GM08714 (cell line): ENCODE results near the gene ARAF.
A peak's percentile ranks its signal among the peaks of the same experiment; 100 is the strongest.

Source experiments
- H3K4me3 ChIP-seq: fragments of 200-500 bp; sonication (Bioruptor generic); 2 replicates; pipeline ENCODE4 v1.5.1; 2014; ENCODE audit warnings: mild to moderate bottlenecking, low read length, inconsistent platforms
- ZNF274 ChIP-seq: IDR thresholded peaks from 2 replicates; pipeline ENCODE4 v1.6.1; 2012; ENCODE audit warnings: mild to moderate bottlenecking, low read depth, low read length

Gene ARAF

DNA sequence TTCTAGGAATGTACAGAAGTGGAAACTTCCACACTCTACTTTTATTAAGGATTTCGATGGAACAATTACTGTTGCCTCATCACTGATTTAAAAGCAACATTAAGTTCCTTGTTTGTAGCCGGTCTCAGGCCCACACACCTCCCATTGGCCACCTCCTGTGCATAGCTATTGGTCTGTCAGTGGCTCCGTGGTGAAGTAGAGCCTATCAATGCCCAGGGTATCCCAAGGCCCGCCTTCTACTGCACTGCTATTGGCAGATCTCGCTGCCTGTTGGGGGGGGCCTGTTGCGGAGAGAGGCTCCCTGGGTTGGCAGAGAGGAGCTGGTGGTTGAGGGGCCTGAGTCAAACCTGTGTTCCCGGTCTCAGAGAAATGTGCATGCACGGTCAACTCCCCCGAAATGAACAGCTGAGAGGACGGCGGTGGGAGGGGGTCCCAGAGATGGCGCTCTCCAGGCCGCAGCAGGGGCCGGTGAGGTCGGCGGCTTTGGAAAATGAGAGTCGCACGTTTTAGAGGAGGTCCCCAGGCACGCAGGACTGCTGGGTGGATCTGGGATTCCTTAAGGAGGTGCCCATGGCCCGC, 4.9 kb upstream of the ARAF start:
- peak overlapping the region; percentile 53; the same call in 1 of the 2 replicates for H3K4me3 ChIP-seq

GRCh38 chrX:47558436-47558835, 2.6 kb upstream of the ARAF start:
- TF ChIP-seq ZNF274 = no peak
- no peak overlapping the region for H3K4me3 ChIP-seq

More for the DNA sequence above, 4.9 kb upstream of the ARAF start:
- TF ChIP-seq ZNF274 = no peak

- no peak for TF ChIP-seq ZNF274
- H3K4me3 ChIP-seq = peak overlapping the region; percentile 54; the same call in 1 of the 2 replicates
These were observed 649 bp upstream of the ARAF start for GRCh38 chrX:47560179-47560933.

GRCh38 chrX:47561659-47562151, 700 bp downstream of the ARAF start:
- TF ChIP-seq ZNF274 = no peak
- H3K4me3 ChIP-seq = peak overlapping the region; percentile 92

GRCh38 chrX:47562615-47563243, 1.7 kb downstream of the ARAF start:
- TF ChIP-seq ZNF274 = no peak

GRCh38 chrX:47563801-47564315, 2.9 kb downstream of the ARAF start:
- no peak for TF ChIP-seq ZNF274

More at GRCh38 chrX:47562615-47563243, 1.7 kb downstream of the ARAF start:
- no peak overlapping the region; the same call in 1 of the 2 replicates for H3K4me3 ChIP-seq

DNA sequence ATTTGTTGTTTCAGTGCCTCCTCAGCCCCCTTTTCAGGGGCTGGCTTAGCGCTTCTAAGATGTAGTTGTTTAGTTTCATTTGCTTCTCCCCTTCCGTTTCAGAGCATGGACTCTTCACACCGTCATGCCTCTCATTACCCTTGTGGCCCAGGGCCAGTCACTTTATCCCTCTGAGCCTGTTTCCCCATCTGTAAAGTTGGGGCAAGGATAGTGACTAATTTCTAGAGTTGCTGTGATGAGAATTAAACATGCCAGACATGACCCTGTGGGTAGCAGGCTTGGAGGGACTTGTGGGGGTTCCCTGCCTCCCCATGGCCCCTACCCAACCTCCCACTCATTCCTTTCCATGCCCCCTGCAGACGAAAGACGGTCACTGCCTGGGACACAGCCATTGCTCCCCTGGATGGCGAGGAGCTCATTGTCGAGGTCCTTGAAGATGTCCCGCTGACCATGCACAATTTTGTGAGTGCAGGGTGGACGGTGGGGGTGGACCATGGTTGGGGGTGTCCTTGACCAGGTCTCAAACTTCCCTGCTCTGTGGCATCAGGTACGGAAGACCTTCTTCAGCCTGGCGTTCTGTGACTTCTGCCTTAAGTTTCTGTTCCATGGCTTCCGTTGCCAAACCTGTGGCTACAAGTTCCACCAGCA, 3.6 kb downstream of the ARAF start:
- H3K4me3 ChIP-seq = no peak overlapping the region
- no peak for TF ChIP-seq ZNF274

More at GRCh38 chrX:47563801-47564315, 2.9 kb downstream of the ARAF start:
- H3K4me3 ChIP-seq = no peak overlapping the region

DNA sequence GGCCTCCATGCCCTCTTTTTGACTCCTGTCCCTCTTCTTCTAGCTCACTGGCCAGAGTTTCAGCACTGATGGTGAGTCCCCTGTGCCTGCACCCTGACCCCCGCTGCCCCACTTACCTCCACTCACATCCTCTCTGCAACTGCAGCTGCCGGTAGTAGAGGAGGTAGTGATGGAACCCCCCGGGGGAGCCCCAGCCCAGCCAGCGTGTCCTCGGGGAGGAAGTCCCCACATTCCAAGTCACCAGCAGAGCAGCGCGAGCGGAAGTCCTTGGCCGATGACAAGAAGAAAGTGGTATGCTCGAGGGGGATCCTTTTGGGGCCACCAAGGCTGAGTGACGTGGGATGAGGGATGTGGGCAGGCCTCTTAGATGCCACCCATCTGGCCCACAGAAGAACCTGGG, 5.8 kb downstream of the ARAF start:
- TF ChIP-seq ZNF274 = no peak

DNA sequence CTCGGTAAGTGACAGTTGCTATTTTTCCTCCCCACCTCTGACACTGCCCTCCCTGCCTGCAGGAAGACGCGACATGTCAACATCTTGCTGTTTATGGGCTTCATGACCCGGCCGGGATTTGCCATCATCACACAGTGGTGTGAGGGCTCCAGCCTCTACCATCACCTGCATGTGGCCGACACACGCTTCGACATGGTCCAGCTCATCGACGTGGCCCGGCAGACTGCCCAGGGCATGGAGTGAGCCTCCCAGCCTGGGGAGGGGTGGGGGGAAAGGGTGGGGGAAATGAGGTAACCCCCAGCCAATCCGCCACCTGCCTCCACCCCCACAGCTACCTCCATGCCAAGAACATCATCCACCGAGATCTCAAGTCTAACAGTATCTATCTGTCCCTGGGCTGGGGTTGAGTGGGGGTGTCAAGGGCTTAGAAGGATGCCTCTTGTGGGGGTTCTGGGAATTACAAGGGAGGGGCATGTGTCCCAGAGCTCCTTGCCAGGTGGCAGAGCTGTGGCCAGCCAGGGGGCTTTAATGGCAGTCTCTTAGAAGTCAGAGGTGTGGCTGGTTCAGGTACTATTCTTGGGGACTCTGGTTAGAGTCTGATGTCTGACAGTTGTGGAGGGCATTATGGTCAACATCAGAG, 7.8 kb downstream of the ARAF start:
- H3K4me3 ChIP-seq = no peak overlapping the region
- TF ChIP-seq ZNF274 = no peak

More for the DNA sequence above, 5.8 kb downstream of the ARAF start:
- H3K4me3 ChIP-seq = no peak overlapping the region

DNA sequence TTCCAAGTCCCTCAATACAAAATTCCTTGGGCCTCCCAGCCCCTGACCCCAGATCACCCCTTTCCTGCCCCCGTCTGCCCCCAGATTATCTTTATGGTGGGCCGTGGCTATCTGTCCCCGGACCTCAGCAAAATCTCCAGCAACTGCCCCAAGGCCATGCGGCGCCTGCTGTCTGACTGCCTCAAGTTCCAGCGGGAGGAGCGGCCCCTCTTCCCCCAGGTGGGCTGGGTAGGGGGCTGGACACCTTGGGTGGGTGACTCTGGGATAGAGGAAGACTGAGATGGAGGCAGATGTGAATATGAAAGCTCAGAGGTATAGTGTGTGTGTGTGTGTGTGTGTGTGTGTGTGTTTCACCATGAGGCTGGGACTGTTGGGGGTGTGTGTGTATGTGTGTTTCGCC, 9.8 kb downstream of the ARAF start:
- no peak for TF ChIP-seq ZNF274
- H3K4me3 ChIP-seq = no peak overlapping the region

- TF ChIP-seq ZNF274 = no peak
- H3K4me3 ChIP-seq = no peak overlapping the region
These were observed 10.2 kb downstream of the ARAF start for GRCh38 chrX:47571215-47571614.

GRCh38 chrX:47571896-47572295, 10.9 kb downstream of the ARAF start:
- H3K4me3 ChIP-seq = no peak overlapping the region
- TF ChIP-seq ZNF274 = no peak

GRCh38 chrX:47572773-47573340, 11.9 kb downstream of the ARAF start:
- H3K4me3 ChIP-seq = no peak overlapping the region
- TF ChIP-seq ZNF274 = no peak
